Hepatocyte (in vitro differentiated cells): ENCODE measurements around the gene HNF1A. TPM values are rescaled to one million over a fixed set of nuclear protein-coding genes. Genes with fewer than 3 reads are reported as not detected.

Source experiments
- DNase-seq: peaks from one replicate; pipeline ENCODE4 v3.0.0-alpha.2; 2016; ENCODE audit warnings: low spot score
- H2AFZ ChIP-seq: fragments of 200-600 bp; sonication (generic); 2 replicates; pipeline ENCODE4 v1.6.0; 2016; ENCODE audit warnings: antibody characterized with exemption, mild to moderate bottlenecking
- H3K27ac ChIP-seq: fragments of 200-600 bp; sonication (generic); 2 replicates; pipeline ENCODE4 v1.5.1; 2016; ENCODE audit warnings: mild to moderate bottlenecking
- H3K27me3 ChIP-seq: fragments of 200-600 bp; sonication (generic); 2 replicates; pipeline ENCODE4 v1.6.1; 2016
- H3K36me3 ChIP-seq: fragments of 200-600 bp; sonication (generic); replicated peaks from 2 replicates; pipeline ENCODE4 v1.5.1; 2016; ENCODE audit warnings: low read depth; ENCODE audit not compliant: insufficient read depth
- H3K4me1 ChIP-seq: fragments of 200-600 bp; sonication (generic); 2 replicates; pipeline ENCODE4 v1.5.1; 2016; ENCODE audit warnings: mild to moderate bottlenecking, moderate library complexity; ENCODE audit not compliant: insufficient read depth
- H3K4me2 ChIP-seq: fragments of 200-600 bp; sonication (generic); 2 replicates; pipeline ENCODE4 v1.6.0; 2016
- H3K4me3 ChIP-seq: fragments of 200-600 bp; sonication (generic); 2 replicates; pipeline ENCODE4 v1.5.1; 2016; ENCODE audit warnings: mild to moderate bottlenecking
- H3K79me2 ChIP-seq: fragments of 200-600 bp; sonication (generic); 2 replicates; pipeline ENCODE4 v1.6.0; 2017; ENCODE audit warnings: mild to moderate bottlenecking
- H3K9me2 ChIP-seq: fragments of 200-600 bp; sonication (generic); replicated peaks from 2 replicates; pipeline ENCODE4 v1.6.0; 2017; ENCODE audit warnings: mild to moderate bottlenecking; ENCODE audit not compliant: insufficient read depth
- H3K9me3 ChIP-seq: fragments of 200-600 bp; sonication (generic); 2 replicates; pipeline ENCODE4 v1.5.1; 2016; ENCODE audit warnings: low read depth, mild to moderate bottlenecking
- H4K20me1 ChIP-seq: fragments of 200-600 bp; sonication (generic); 2 replicates; pipeline ENCODE4 v1.6.0; 2016; ENCODE audit warnings: mild to moderate bottlenecking; ENCODE audit not compliant: insufficient read depth, poor library complexity, severe bottlenecking
- CTCF ChIP-seq: fragments of 200-600 bp; sonication (generic); IDR thresholded peaks from 2 replicates; pipeline ENCODE4 v1.5.1; 2016; ENCODE audit warnings: antibody characterized with exemption, mild to moderate bottlenecking; ENCODE audit not compliant: poor library complexity
- EZH2 ChIP-seq: fragments of 200-600 bp; sonication (generic); IDR thresholded peaks from 2 replicates; pipeline ENCODE4 v1.6.1; 2016; ENCODE audit warnings: antibody characterized with exemption, mild to moderate bottlenecking, borderline replicate concordance
- EZH2phosphoT487 ChIP-seq: fragments of 200-600 bp; sonication (generic); IDR thresholded peaks from one replicate; pipeline ENCODE4 v1.6.1; 2018; ENCODE audit warnings: antibody characterized with exemption, mild to moderate bottlenecking, low read depth, moderate library complexity; ENCODE audit not compliant: unreplicated experiment, severe bottlenecking
- WGBS: methylation state at CpG from one replicate; pipeline ENCODE4 v1.1.6; 2016; ENCODE audit warnings: low lambda C conversion rate; ENCODE audit errors: missing lambda C conversion rate; 5-methylcytosine and 5-hydroxymethylcytosine counted together
- polyA plus RNA-seq: library from polyadenylated mRNA; unstranded; fragments of >200 nt; fragmentation: Nextera tagmentation; extraction: Ambion mirVana; gene quantifications from 2 replicates; pipeline ENCODE4 v1.2.1, GENCODE V29; 2016
- total RNA-seq: library from RNA; depleted of rRNA; stranded (reverse); fragments of >200 nt; gene quantifications from 2 replicates; pipeline ENCODE4 v1.2.3, GENCODE V29; 2014

HNF1A gene
- total and polyA plus RNA-seq, 2 experiments from 2014 or later: 16.7 to 23.9 TPM

- Histone ChIP-seq H3K27ac (no peak overlapping the region), H3K4me3 (no peak overlapping the region)
- 86% methylated on average over 4 of the region's 4 CpGs for WGBS
Measured at GRCh38 chr12:121003650-121004049, 25.3 kb downstream of the HNF1A start.

GRCh38 chr12:121004253-121004815, 26.0 kb downstream of the HNF1A start:
- H3K9me3 ChIP-seq: no peaks in the 10 kb centered on the region
- H3K79me2 ChIP-seq: no peaks in the 10 kb centered on the region
- no peak for DNase-seq
- H3K36me3 ChIP-seq: no peaks in the 10 kb centered on the region
- no peaks in the 10 kb centered on the region for H3K9me2 ChIP-seq
- H3K27ac ChIP-seq: no peak overlapping the region
- H3K27me3 ChIP-seq: no peaks in the 10 kb centered on the region
- no peak overlapping the region for H3K4me2 ChIP-seq
- H3K4me3 ChIP-seq: no peak overlapping the region
- no peak overlapping the region for H2AFZ ChIP-seq
- 92% methylated on average over 16 of the region's 16 CpGs for WGBS
- TF ChIP-seq EZH2 (no peak), CTCF (no peak), EZH2phosphoT487 (no peak)
- H3K4me1 ChIP-seq: no peaks in the 10 kb centered on the region
- H4K20me1 ChIP-seq: no peaks in the 10 kb centered on the region

More at GRCh38 chr12:121003650-121004049, 25.3 kb downstream of the HNF1A start:
- H3K27me3 ChIP-seq: no peaks in the 10 kb centered on the region
- no peaks in the 10 kb centered on the region for H3K9me3 ChIP-seq
- peak; percentile 16 for TF ChIP-seq CTCF
- TF ChIP-seq EZH2phosphoT487: no peak
- no peaks in the 10 kb centered on the region for H3K79me2 ChIP-seq
- H2AFZ ChIP-seq: no peak overlapping the region
- no peaks in the 10 kb centered on the region for H3K4me1 ChIP-seq
- no peaks in the 10 kb centered on the region for H3K9me2 ChIP-seq
- no peaks in the 10 kb centered on the region for H4K20me1 ChIP-seq
- no peak for DNase-seq
- H3K36me3 ChIP-seq: no peaks in the 10 kb centered on the region
- no peak overlapping the region for H3K4me2 ChIP-seq

GRCh38 chr12:121005346-121005815, 27.0 kb downstream of the HNF1A start:
- DNase-seq: peak; percentile 65
- H2AFZ ChIP-seq: no peak overlapping the region
- H3K4me3 ChIP-seq: no peak overlapping the region
- no peak overlapping the region for H3K27ac ChIP-seq
- no peaks in the 10 kb centered on the region for H3K27me3 ChIP-seq
- H3K9me3 ChIP-seq: no peaks in the 10 kb centered on the region
- no peaks in the 10 kb centered on the region for H3K36me3 ChIP-seq
- 65% methylated on average over 9 of the region's 9 CpGs for WGBS
- H4K20me1 ChIP-seq: no peaks in the 10 kb centered on the region
- TF ChIP-seq CTCF (peak; percentile 54), EZH2 (no peak)
- H3K79me2 ChIP-seq: no peaks in the 10 kb centered on the region
- no peaks in the 10 kb centered on the region for H3K4me1 ChIP-seq
- no peaks in the 10 kb centered on the region for H3K9me2 ChIP-seq
- H3K4me2 ChIP-seq: no peak overlapping the region
